GM21390 (cell line): Measurements from ENCODE around the gene NELL1.

ENCODE experiments used
- ATAC-seq: cut with Tn5 transposase; IDR thresholded peaks from one replicate; pipeline ENCODE4 v1.9.1; 2021; ENCODE audit not compliant: unreplicated experiment

NELL1 gene

GRCh38 chr11:21402274-21402673 lies 732.9 kb downstream of the NELL1 start:
- no peak for ATAC-seq

GRCh38 chr11:21403069-21403468 lies 733.7 kb downstream of the NELL1 start:
- ATAC-seq: no peak

GRCh38 chr11:21405422-21405821 lies 736.0 kb downstream of the NELL1 start:
- ATAC-seq: no peak

- no peak for ATAC-seq
Measured at GRCh38 chr11:21410513-21410912, 741.1 kb downstream of the NELL1 start.

- ATAC-seq: no peak
Measured at GRCh38 chr11:21411104-21411503, 741.7 kb downstream of the NELL1 start.

- ATAC-seq: no peak
Measured at GRCh38 chr11:21411597-21411996, 742.2 kb downstream of the NELL1 start.

- ATAC-seq: no peak
Measured at GRCh38 chr11:21412652-21413383, 743.4 kb downstream of the NELL1 start.

- no peak for ATAC-seq
Measured at GRCh38 chr11:21414953-21415352, 745.6 kb downstream of the NELL1 start.

GRCh38 chr11:21415606-21416005 lies 746.2 kb downstream of the NELL1 start:
- no peak for ATAC-seq

- ATAC-seq: no peak
Measured at GRCh38 chr11:21421711-21422329, 752.4 kb downstream of the NELL1 start.

GRCh38 chr11:21426931-21427330 lies 757.5 kb downstream of the NELL1 start:
- no peak for ATAC-seq

GRCh38 chr11:21427726-21428125 lies 758.3 kb downstream of the NELL1 start:
- no peak for ATAC-seq

GRCh38 chr11:21428796-21429195 lies 759.4 kb downstream of the NELL1 start:
- no peak for ATAC-seq

- no peak for ATAC-seq
Measured at GRCh38 chr11:21429401-21429800, 760.0 kb downstream of the NELL1 start.

GRCh38 chr11:21430537-21430936 lies 761.2 kb downstream of the NELL1 start:
- ATAC-seq: no peak

GRCh38 chr11:21446939-21447590 lies 777.7 kb downstream of the NELL1 start:
- peak; percentile 55 for ATAC-seq

- no peak for ATAC-seq
Measured at GRCh38 chr11:21447871-21448270, 778.5 kb downstream of the NELL1 start.

GRCh38 chr11:21456186-21456585 lies 786.8 kb downstream of the NELL1 start:
- no peak for ATAC-seq

- ATAC-seq: no peak
Measured at GRCh38 chr11:21460082-21460481, 790.7 kb downstream of the NELL1 start.

- no peak for ATAC-seq
Measured at GRCh38 chr11:21461701-21462100, 792.3 kb downstream of the NELL1 start.

GRCh38 chr11:21464601-21465193 lies 795.3 kb downstream of the NELL1 start:
- no peak for ATAC-seq

GRCh38 chr11:21465203-21465602 lies 795.8 kb downstream of the NELL1 start:
- no peak for ATAC-seq
